Measurements from ENCODE around the gene PKHD1.
A peak's percentile ranks its signal among the peaks of the same experiment; 100 is the strongest.

The PKHD1 gene

DNA sequence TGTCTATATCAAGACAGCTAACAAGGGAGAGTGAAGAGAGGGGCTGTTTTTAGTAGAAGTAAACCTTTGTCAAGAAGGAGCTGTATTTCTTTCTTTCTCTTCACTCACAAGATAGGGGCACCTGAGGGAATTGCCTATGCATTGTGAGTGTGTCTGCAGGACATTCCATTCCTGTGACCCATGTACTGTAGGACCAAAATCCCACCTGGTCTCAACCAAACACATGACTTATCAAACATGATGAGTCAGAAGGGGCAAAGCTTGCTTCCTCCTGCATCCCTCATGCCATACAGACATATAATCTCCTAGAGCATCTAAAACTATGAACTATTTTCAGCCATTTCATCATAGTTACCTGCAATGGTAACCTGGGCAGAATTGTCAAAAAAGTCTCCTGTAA lies 21.8 kb downstream of the PKHD1 start:
- TF ChIP-seq CTCF (IDR thresholded peaks at IDR 0.05): no peak
- Histone ChIP-seq H3K27ac (no peak overlapping the region), H3K4me3 (no peak overlapping the region)
- no peak for DNase-seq (ENCODE audit: low spot score)

DNA sequence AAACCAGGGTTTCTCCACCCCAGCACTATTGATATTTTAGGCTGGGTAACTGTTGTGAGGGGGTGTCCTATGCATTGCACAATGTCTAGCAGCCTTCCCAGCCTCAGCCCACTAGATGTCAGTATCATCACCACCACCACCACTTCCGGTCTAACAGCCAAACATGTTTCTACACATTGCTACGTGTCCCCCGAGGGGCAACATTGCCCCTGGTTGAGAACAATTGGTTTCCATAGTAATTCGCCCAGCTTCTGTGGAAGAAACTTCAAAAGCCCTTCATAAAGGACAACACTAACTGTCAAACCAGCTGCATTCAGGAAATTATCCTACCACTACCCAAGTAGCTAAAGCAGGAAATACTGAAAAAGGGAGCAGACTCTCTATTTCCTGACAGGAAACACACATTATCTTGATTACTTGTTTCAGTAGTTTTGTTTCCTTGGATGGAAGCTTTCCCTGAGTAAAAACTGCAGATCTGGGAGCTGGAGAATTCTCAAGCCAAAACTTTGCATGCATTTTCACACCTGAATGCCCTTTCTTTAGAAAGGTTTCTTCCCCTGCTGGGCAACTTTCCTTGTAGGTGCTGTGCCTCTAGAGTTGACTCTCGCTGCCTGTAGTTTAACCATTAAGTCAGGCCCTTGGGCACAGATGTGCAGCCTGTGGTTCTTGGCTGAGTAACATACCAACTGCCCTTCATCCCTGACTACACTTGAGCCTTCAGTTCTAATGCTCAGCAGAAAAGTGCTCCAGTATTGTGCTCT lies 23.6 kb downstream of the PKHD1 start:
- TF ChIP-seq CTCF (IDR thresholded peaks at IDR 0.05): peak; percentile 17
- Histone ChIP-seq H3K4me3 (peak overlapping the region; percentile 49), H3K27ac (no peak overlapping the region)
- DNase-seq (ENCODE audit: low spot score): no peak

GRCh38 chr6:52061481-52061880 lies 25.9 kb downstream of the PKHD1 start:
- no peak for DNase-seq (ENCODE audit: low spot score)
- TF ChIP-seq CTCF (IDR thresholded peaks at IDR 0.05): no peak
- Histone ChIP-seq H3K27ac (no peak overlapping the region), H3K4me3 (no peak overlapping the region)

GRCh38 chr6:52059821-52060220 lies 27.6 kb downstream of the PKHD1 start:
- no peak for DNase-seq (ENCODE audit: low spot score)
- TF ChIP-seq CTCF (IDR thresholded peaks at IDR 0.05): no peak
- Histone ChIP-seq H3K27ac (no peak overlapping the region), H3K4me3 (no peak overlapping the region)

DNA sequence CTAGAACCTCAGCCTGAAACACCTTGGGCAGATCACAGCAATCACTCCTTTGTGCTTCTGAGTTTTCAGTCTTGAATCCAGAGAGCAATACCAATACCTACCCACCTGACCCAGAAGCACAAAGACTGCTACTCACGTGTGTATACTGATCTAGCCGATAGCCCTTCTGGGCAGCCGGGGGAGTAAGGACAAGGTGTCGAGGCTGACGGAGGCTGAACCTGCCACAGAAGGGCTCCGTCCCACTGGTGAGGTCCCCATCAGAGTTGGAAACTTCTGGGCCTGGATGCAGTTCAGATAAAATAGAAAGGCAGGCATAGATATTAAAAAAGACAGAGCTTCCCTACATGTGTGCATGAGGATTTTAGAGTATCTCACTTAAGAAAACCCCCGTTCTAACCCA lies 32.0 kb downstream of the PKHD1 start:
- H3K27ac ChIP-seq: no peak overlapping the region
- no peak for DNase-seq (ENCODE audit: low spot score)
- no peak overlapping the region for H3K4me3 ChIP-seq
- no peak for TF ChIP-seq CTCF (IDR thresholded peaks at IDR 0.05)

DNA sequence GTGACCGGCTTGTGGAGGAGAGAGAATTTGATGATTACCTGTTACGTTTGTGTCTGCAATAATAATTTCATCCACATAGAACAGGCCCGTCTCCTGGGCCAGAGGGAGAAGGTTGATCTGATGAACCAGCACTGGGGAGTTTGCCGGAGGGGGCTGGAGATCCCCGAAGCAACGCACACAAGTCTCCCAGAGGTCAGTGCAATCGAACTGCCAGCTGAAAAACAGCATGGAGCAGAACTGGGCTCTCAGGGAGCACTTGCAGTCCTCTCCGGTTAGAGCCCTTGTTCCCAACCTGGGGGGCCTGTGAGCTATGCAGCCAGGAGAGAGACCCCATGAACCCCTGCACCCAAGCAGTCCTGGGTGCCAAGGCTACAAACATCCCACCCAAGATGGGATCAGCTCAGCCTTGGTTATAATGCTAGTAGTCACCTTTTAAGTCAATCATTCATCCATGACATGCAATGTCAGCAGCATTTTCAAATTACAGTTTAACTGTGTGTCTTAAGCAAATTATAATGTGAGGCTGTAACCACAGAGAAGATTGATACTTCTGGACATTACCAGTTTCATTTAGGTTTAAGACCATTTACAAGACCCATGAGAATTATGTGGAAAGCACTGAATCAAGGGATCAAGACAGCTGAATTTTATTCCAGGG lies 34.2 kb downstream of the PKHD1 start:
- DNase-seq (ENCODE audit: low spot score): no peak
- Histone ChIP-seq H3K4me3 (no peak overlapping the region), H3K27ac (no peak overlapping the region)
- TF ChIP-seq CTCF (IDR thresholded peaks at IDR 0.05): no peak

GRCh38 chr6:52050051-52050405 lies 37.4 kb downstream of the PKHD1 start:
- H3K27ac ChIP-seq: no peak overlapping the region
- TF ChIP-seq CTCF (IDR thresholded peaks at IDR 0.05): no peak
- no peak overlapping the region for H3K4me3 ChIP-seq
- no peak for DNase-seq (ENCODE audit: low spot score)
